Choroid plexus epithelial cell (primary cell): Measurements from ENCODE around the gene MAPK14.
A peak's percentile ranks its signal among the peaks of the same experiment; 100 is the strongest.

Experiments used
- DNase-seq: peaks from one replicate; pipeline ENCODE4 v3.0.0-alpha.2; 2010; ENCODE audit warnings: low read depth
- H3K4me3 ChIP-seq: 2 replicates; pipeline ENCODE4 v1.5.1; 2011; ENCODE audit warnings: low read depth, mild to moderate bottlenecking, control low read depth, low read length, moderate library complexity
- CTCF ChIP-seq: conservative IDR thresholded peaks from 2 replicates; pipeline ENCODE4 v1.5.1; 2011; ENCODE audit warnings: low read depth, mild to moderate bottlenecking, control low read depth, inconsistent platforms, low read length, moderate library complexity

The MAPK14 gene

GRCh38 chr6:36062247-36062646, 34.6 kb downstream of the MAPK14 start:
- no peak for DNase-seq
- no peak for TF ChIP-seq CTCF
- no peak overlapping the region for H3K4me3 ChIP-seq

- no peak for DNase-seq
- TF ChIP-seq CTCF: no peak
- H3K4me3 ChIP-seq: no peak overlapping the region
Observed at GRCh38 chr6:36063318-36064060, 35.9 kb downstream of the MAPK14 start.

DNA sequence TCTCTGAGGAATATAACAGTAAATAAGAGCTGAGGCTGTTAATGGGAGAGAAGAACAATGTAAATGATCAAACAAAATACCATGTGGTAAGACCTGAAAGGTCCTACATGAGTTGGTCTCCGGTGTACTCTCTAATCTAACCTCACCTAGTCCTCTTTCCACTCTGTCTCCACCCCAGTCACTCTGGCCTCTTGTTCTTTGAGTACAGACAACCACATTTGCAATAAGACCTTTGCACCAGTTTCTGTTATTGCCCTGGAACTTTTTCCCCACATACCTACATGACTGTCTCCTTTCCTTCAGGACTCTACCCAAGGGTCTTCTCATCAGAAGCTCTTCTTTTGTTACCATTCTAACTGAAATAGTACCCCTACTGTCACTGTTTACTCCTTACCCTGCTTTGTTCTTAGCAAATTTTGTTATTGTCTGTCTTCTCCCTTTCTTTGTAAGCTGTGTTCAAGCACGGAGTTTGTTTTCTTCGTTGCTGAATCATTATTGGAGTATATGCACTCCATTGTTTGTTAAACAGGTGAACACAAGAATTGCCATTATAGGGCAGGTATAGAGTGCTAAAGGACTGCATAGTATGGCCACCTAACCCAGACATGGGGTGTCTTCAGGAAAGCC, 37.3 kb downstream of the MAPK14 start:
- DNase-seq: peak; percentile 25
- H3K4me3 ChIP-seq: no peak overlapping the region
- no peak for TF ChIP-seq CTCF

DNA sequence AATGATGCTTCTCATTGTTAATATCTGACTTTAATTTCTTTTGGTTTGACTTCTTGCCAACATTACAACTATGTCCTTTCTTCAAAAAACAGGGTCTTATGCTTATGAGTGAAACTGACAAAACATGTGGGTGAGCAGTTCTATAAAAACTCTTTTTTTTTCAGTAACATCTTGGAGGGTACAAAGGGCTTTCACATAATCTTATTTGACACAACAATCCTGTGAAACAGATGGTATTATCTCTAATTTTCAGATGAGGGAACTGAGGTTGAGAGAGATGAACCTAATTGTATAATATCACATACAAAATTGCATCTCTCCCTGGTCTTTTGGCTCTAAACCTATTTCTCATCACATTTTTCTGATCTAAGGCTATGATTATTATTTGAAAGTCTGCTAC, 38.3 kb downstream of the MAPK14 start:
- TF ChIP-seq CTCF: no peak
- no peak overlapping the region for H3K4me3 ChIP-seq
- DNase-seq: no peak

- H3K4me3 ChIP-seq: no peak overlapping the region
- DNase-seq: no peak
- TF ChIP-seq CTCF: no peak
Observed at GRCh38 chr6:36066817-36067216, 39.2 kb downstream of the MAPK14 start.

- no peak overlapping the region for H3K4me3 ChIP-seq
- no peak for TF ChIP-seq CTCF
- DNase-seq: peak; percentile 34
Observed at GRCh38 chr6:36067374-36068011, 39.9 kb downstream of the MAPK14 start.
